ENCODE measurements around the gene S100A14.
A peak's percentile ranks its signal among the peaks of the same experiment; 100 is the strongest.
"Not testable (repeated sequence)": the region's sequence is repeated elsewhere in the genome, so short reads cannot be mapped to it uniquely, and the experiment has no call there.

The S100A14 gene

GRCh38 chr1:153583976-153584375 lies 32.1 kb downstream of the S100A14 start:
- no peak for DNase-seq

DNA sequence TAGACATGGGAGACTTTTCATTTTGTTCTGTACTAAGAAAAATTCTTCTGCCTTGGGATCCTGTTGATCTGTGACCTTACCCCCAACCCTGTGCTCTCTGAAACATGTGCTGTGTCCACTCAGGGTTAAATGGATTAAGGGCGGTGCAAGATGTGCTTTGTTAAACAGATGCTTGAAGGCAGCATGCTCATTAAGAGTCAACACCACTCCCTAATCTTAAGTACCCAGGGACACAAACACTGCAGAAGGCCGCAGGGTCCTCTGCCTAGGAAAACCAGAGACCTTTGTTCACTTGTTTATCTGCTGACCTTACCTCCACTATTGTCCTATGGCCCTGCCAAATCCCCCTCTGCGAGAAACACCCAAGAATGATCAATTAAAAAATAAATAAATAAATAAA lies 32.6 kb downstream of the S100A14 start:
- DNase-seq: not testable (repeated sequence)

DNA sequence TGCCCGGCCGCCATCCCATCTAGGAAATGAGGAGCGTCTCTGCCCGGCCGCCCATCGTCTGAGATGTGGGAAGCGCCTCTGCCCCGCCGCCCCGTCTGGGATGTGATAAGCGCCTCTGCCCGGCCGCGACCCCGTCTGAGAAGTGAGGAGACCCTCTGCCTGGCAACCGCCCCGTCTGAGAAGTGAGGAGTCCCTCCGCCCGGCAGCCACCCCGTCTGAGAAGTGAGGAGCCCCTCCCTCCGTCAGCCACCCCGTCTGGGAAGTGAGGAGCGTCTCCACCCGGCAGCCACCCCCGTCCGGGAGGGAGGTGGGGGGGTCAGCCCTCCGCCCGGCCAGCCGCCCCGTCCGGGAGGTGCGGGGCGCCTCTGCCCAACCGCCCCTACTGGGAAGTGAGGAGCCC lies 33.3 kb downstream of the S100A14 start:
- not testable (repeated sequence) for DNase-seq

DNA sequence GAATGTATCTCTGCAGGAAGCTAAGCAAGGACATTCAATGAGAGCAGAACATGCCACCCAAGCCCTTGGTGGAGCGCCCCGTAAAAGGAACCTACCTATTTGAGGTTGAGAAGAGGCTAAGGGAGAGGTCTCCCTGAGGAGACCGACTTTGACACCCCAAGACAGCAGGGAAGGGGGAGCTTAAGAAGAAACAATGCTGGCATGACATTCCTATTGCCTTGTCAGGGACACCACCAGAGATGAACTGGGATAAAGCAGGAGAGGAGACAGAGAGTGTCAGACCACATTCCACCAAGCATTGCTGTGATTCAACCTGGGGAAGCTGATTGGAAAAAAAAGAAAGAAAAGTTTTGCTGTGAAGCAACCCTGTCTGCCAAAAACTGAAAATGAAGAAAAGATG lies 37.2 kb downstream of the S100A14 start:
- DNase-seq: no peak

- DNase-seq: no peak
Measured at GRCh38 chr1:153578490-153578889, 37.6 kb downstream of the S100A14 start.

DNA sequence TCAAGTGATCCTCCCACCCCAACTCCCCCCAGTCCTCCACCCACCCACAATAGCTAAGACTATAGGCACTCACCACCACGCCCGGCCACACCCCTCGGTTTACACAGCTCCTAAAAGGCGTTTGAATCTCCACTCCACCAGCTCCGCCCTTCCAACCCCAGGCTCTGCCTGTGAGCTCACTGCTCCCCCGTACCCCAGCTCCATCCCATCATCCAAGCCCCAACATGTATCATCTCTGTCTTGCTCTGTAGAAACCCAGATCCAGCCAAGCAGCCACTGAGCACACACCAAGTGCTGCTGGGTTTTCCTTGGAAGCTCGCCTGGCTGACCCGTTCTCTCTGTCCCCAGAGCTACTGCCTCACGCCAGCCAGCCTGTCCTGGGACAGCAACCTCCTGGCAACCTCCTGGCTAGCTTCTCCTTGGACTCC lies 38.5 kb downstream of the S100A14 start:
- DNase-seq: no peak

GRCh38 chr1:153577138-153577537 lies 39.0 kb downstream of the S100A14 start:
- no peak for DNase-seq

DNA sequence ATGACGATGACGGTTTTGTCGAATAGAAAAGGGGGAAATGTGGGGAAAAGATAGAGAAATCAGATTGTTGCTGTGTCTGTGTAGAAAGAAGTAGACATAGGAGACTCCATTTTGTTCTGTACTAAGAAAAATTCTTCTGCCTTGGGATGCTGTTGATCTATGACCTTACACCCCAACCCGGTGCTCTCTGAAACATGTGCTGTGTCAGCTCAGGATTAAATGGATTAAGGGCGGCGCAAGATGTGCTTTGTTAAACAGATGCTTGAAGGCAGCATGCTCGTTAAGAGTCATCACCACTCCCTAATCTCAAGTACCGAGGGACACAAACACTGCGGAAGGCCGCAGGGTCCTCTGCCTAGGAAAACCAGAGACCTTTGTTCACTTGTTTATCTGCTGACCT lies 40.6 kb downstream of the S100A14 start:
- not testable (repeated sequence) for DNase-seq

GRCh38 chr1:153575081-153575491 lies 41.0 kb downstream of the S100A14 start:
- not testable (repeated sequence) for DNase-seq

DNA sequence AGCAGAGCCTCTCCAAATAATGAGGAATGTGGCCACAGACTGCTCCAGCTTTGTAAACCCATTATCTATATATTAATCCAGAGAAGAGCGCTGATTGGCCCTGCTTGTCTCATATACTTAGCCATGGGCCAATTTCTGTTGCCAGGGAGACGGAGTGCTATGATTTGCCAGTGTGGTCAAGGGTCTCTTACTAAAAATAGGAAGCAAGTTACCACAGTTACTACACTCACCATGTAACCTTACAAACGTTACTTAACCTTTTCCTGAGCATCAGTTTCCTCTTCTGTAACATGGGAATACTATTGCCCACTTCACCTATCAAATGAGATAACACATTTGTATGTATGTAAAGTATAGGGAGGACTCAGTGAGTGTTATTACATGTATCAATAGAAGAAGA lies 42.8 kb downstream of the S100A14 start:
- DNase-seq: no peak

DNA sequence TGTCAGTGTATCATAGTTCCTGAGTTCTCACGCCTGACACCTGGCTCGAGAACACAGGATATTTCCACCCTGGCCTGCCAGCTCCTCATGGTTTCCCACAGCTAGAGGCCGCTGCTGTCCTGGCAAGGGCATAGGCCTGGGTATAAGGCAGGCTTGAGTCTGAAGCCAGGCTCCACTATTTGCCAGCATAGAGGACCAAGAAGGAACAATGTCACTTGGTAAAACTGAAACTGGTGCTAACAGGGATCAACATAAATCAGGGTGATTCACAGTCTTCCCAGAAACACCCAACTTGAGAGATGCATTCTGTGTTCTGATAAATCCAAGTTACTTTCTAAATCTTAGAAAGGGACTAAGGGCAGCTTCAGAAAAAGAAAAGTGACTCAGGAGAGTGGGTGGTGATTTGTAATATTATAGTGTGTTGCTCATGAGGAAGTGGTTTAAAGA lies 43.5 kb downstream of the S100A14 start:
- peak; percentile 77 for DNase-seq

DNA sequence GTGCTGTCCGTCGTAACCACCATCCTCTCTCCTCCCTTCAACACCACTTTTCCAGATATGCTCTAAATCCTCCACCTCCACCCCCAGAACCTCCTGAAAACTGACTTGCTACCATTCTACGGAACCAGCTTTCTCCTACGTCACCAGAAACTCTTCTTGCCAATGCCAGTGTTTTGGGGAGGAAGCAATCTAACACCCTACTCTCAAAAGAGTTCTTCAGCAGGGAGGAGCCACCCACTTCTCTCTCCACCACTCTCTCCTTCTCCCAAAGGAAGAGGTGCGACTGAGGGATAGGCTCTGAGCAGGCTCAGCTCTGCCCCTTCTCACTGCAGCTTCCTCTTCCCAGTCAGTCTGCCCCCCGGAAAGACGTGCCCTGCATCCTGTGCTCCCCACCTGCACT lies 44.4 kb downstream of the S100A14 start:
- DNase-seq: no peak

GRCh38 chr1:153570874-153571273 lies 45.3 kb downstream of the S100A14 start:
- no peak for DNase-seq

GRCh38 chr1:153569465-153569864 lies 46.7 kb downstream of the S100A14 start:
- no peak for DNase-seq

GRCh38 chr1:153568367-153569099 lies 47.6 kb downstream of the S100A14 start:
- peak; percentile 89 for DNase-seq

- DNase-seq: no peak
Measured at GRCh38 chr1:153567621-153568366, 48.3 kb downstream of the S100A14 start.

- DNase-seq: peak; percentile 37
Measured at GRCh38 chr1:153566414-153567371, 49.4 kb downstream of the S100A14 start.

GRCh38 chr1:153565529-153566374 lies 50.4 kb downstream of the S100A14 start, which contains the start of gene S100A2:
Gene S100A2 (minus strand): TSS chr1:153565844. CDS start chr1:153563877, 1,967 bp downstream.
- no peak for DNase-seq

All from NCI-H1092 treated with DMSO at 0.1 percent for 48 hours (cell line).